SU-DHL-6 (cell line): ENCODE measurements around the gene PDE4B.
"Not testable (repeated sequence)": the region's sequence is repeated elsewhere in the genome, so short reads cannot be mapped to it uniquely, and the experiment has no call there.

Experiments
- H2AFZ ChIP-seq: fragments of 200-600 bp; sonication (generic); 2 replicates; pipeline ENCODE4 v1.6.1; 2014; ENCODE audit warnings: low read depth, mild to moderate bottlenecking, moderate library complexity, mixed read lengths, antibody characterized with exemption, low read length; ENCODE audit not compliant: severe bottlenecking
- H3F3A ChIP-seq: fragments of 200-600 bp; shearing (Covaris generic); 2 replicates; pipeline ENCODE4 v1.6.0; 2016; ENCODE audit warnings: antibody characterized with exemption, mild to moderate bottlenecking; ENCODE audit not compliant: insufficient read depth
- H3K27ac ChIP-seq: fragments of 200-600 bp; sonication (generic); 2 replicates; pipeline ENCODE4 v1.5.1; 2016; ENCODE audit warnings: low read depth, mild to moderate bottlenecking, low read length, moderate library complexity, mixed read lengths
- H3K27me3 ChIP-seq: fragments of 200-600 bp; sonication (generic), shearing (Covaris generic); 2 replicates; pipeline ENCODE4 v1.6.0; 2014; ENCODE audit warnings: mild to moderate bottlenecking, low read length
- H3K36me3 ChIP-seq: fragments of 200-600 bp; sonication (generic); 2 replicates; pipeline ENCODE4 v1.6.1; 2014; ENCODE audit warnings: mild to moderate bottlenecking, low read length, mixed read lengths
- H3K4me2 ChIP-seq: fragments of 300-600, 200-600 bp; shearing (Covaris generic), sonication (generic); 2 replicates; pipeline ENCODE4 v1.6.0; 2014; ENCODE audit warnings: low read length, low read depth, mild to moderate bottlenecking; ENCODE audit not compliant: poor library complexity, severe bottlenecking
- H3K4me3 ChIP-seq: fragments of 200-600 bp; sonication (generic); 2 replicates; pipeline ENCODE4 v1.5.1; 2014; ENCODE audit warnings: antibody characterized with exemption, low read length, mild to moderate bottlenecking, mixed read lengths; ENCODE audit not compliant: insufficient read depth, poor library complexity, severe bottlenecking
- H3K79me2 ChIP-seq: fragments of 200-600 bp; sonication (generic); 2 replicates; pipeline ENCODE4 v1.6.1; 2014; ENCODE audit warnings: mild to moderate bottlenecking, low read length, moderate library complexity; ENCODE audit not compliant: insufficient read depth
- H3K9ac ChIP-seq: fragments of 200-600 bp; sonication (generic); 2 replicates; pipeline ENCODE4 v1.7.0; 2014; ENCODE audit warnings: mild to moderate bottlenecking, low read length
- H3K9me2 ChIP-seq: fragments of 200-600 bp; sonication (generic); replicated peaks from 2 replicates; pipeline ENCODE4 v1.6.1; 2014; ENCODE audit warnings: low read length; ENCODE audit not compliant: insufficient read depth
- H3K9me3 ChIP-seq: fragments of 200-600 bp; sonication (generic); 2 replicates; pipeline ENCODE4 v1.6.1; 2014; ENCODE audit warnings: low read length, mixed read lengths; ENCODE audit not compliant: insufficient read depth
- H4K20me1 ChIP-seq: fragments of 200-600 bp; sonication (generic); 2 replicates; pipeline ENCODE4 v1.6.1; 2014; ENCODE audit warnings: low read depth, mild to moderate bottlenecking, antibody characterized with exemption, low read length, moderate library complexity, mixed read lengths
- CTCF ChIP-seq: fragments of 200-600 bp; sonication (generic); IDR thresholded peaks from one replicate; pipeline ENCODE4 v1.5.1; 2017; ENCODE audit warnings: antibody characterized with exemption, mild to moderate bottlenecking, low read length, moderate library complexity; ENCODE audit not compliant: insufficient read depth, poor library complexity, severe bottlenecking
- EZH2phosphoT487 ChIP-seq: fragments of 200-600 bp; sonication (generic), shearing (Covaris generic); conservative IDR thresholded peaks from 2 replicates; pipeline ENCODE4 v1.6.1; 2018; ENCODE audit warnings: mild to moderate bottlenecking, antibody characterized with exemption, low read length, moderate library complexity, mixed read lengths

PDE4B gene

GRCh38 chr1:66135161-66135560, 342.5 kb downstream of the PDE4B start:
- no peaks in the 10 kb centered on the region for H4K20me1 ChIP-seq
- TF ChIP-seq CTCF = no peak
- no peak for TF ChIP-seq EZH2phosphoT487
- H3K4me2 ChIP-seq = no peak overlapping the region
- H3K36me3 ChIP-seq = no peaks in the 10 kb centered on the region
- no peaks in the 10 kb centered on the region for H3K9me3 ChIP-seq
- H3K9ac ChIP-seq = no peak overlapping the region
- H3K79me2 ChIP-seq = no peaks in the 10 kb centered on the region
- no peaks in the 10 kb centered on the region for H3K9me2 ChIP-seq
- no peak overlapping the region for H2AFZ ChIP-seq
- H3K27me3 ChIP-seq = 0 out of 2 replicates have a peak, but pooled peaks cover 3% of the 10 kb centered on the region
- no peaks in the 10 kb centered on the region for H3F3A ChIP-seq
- H3K4me3 ChIP-seq = no peak overlapping the region
- H3K27ac ChIP-seq = no peak overlapping the region

- H3K9me2 ChIP-seq, H4K20me1 ChIP-seq, H3K4me3 ChIP-seq, H3K4me2 ChIP-seq, H3K36me3 ChIP-seq, H3K9me3 ChIP-seq, H3F3A ChIP-seq, H2AFZ ChIP-seq, H3K9ac ChIP-seq, H3K79me2 ChIP-seq, H3K27ac ChIP-seq, H3K27me3 ChIP-seq: not testable (repeated sequence)
These were observed 343.7 kb downstream of the PDE4B start for GRCh38 chr1:66136423-66136822.

GRCh38 chr1:66137235-66137634, 344.5 kb downstream of the PDE4B start:
- H2AFZ ChIP-seq = no peak overlapping the region
- H3K4me2 ChIP-seq = no peak overlapping the region
- H4K20me1 ChIP-seq = no peaks in the 10 kb centered on the region
- 0 out of 2 replicates have a peak, but pooled peaks cover 3% of the 10 kb centered on the region for H3K27me3 ChIP-seq
- no peaks in the 10 kb centered on the region for H3K79me2 ChIP-seq
- TF ChIP-seq EZH2phosphoT487 (no peak), CTCF (no peak)
- H3K9ac ChIP-seq = no peak overlapping the region
- H3K9me3 ChIP-seq = no peaks in the 10 kb centered on the region
- no peaks in the 10 kb centered on the region for H3K36me3 ChIP-seq
- H3K4me3 ChIP-seq = no peak overlapping the region
- no peaks in the 10 kb centered on the region for H3F3A ChIP-seq
- no peak overlapping the region for H3K27ac ChIP-seq
- no peaks in the 10 kb centered on the region for H3K9me2 ChIP-seq

GRCh38 chr1:66138613-66139012, 345.9 kb downstream of the PDE4B start:
- no peak overlapping the region for H3K4me3 ChIP-seq
- no peaks in the 10 kb centered on the region for H3F3A ChIP-seq
- H3K79me2 ChIP-seq = no peaks in the 10 kb centered on the region
- H3K9ac ChIP-seq = no peak overlapping the region
- H3K9me3 ChIP-seq = no peaks in the 10 kb centered on the region
- no peak overlapping the region for H3K27ac ChIP-seq
- no peak overlapping the region for H3K4me2 ChIP-seq
- TF ChIP-seq EZH2phosphoT487 (no peak), CTCF (no peak)
- no peaks in the 10 kb centered on the region for H4K20me1 ChIP-seq
- 0 out of 2 replicates have a peak, but pooled peaks cover 3% of the 10 kb centered on the region for H3K27me3 ChIP-seq
- H2AFZ ChIP-seq = no peak overlapping the region
- H3K36me3 ChIP-seq = no peaks in the 10 kb centered on the region
- no peaks in the 10 kb centered on the region for H3K9me2 ChIP-seq
